Skeletal muscle tissue (tissue), 2 donors: Measurements from ENCODE around the gene DMRT3. TPM values are rescaled to one million over a fixed set of nuclear protein-coding genes. Genes with fewer than 3 reads are reported as not detected.

Experiments used
- small RNA-seq: library from RNA; depleted of rRNA; stranded (forward); fragments of <200 nt; gene quantifications from one replicate; pipeline ENCODE3, GENCODE V24; 2014
- total RNA-seq: library from RNA; depleted of rRNA; stranded (reverse); fragments of >200 nt; gene quantifications from one replicate; pipeline ENCODE4 v1.2.3, GENCODE V29; 2014

The DMRT3 gene
- total RNA-seq, 1 donor from 2014 or later, result under 0.01 TPM

Small RNA genes lying within 50 kb of the gene (small RNA-seq; reads per million reads assigned to genes)
- gene RNU6-1073P, result not detected

Other genes starting within 250 kb of the DMRT3 start
- gene DMRT1, start 135.0 kb upstream of the DMRT3 start, total RNA-seq, result not detected
- 23.5 TPM for gene DMRT2, start 73.7 kb downstream of the DMRT3 start, total RNA-seq